SU-DHL-6 (cell line): Measurements from ENCODE around the gene SDK2.

Source experiments
- H2AFZ ChIP-seq: fragments of 200-600 bp; sonication (generic); 2 replicates; pipeline ENCODE4 v1.6.1; 2014; ENCODE audit warnings: low read depth, mild to moderate bottlenecking, moderate library complexity, mixed read lengths, antibody characterized with exemption, low read length; ENCODE audit not compliant: severe bottlenecking
- H3F3A ChIP-seq: fragments of 200-600 bp; shearing (Covaris generic); 2 replicates; pipeline ENCODE4 v1.6.0; 2016; ENCODE audit warnings: antibody characterized with exemption, mild to moderate bottlenecking; ENCODE audit not compliant: insufficient read depth
- H3K27ac ChIP-seq: fragments of 200-600 bp; sonication (generic); 2 replicates; pipeline ENCODE4 v1.5.1; 2016; ENCODE audit warnings: low read depth, mild to moderate bottlenecking, low read length, moderate library complexity, mixed read lengths
- H3K27me3 ChIP-seq: fragments of 200-600 bp; sonication (generic), shearing (Covaris generic); 2 replicates; pipeline ENCODE4 v1.6.0; 2014; ENCODE audit warnings: mild to moderate bottlenecking, low read length
- H3K36me3 ChIP-seq: fragments of 200-600 bp; sonication (generic); 2 replicates; pipeline ENCODE4 v1.6.1; 2014; ENCODE audit warnings: mild to moderate bottlenecking, low read length, mixed read lengths
- H3K4me2 ChIP-seq: fragments of 300-600, 200-600 bp; shearing (Covaris generic), sonication (generic); 2 replicates; pipeline ENCODE4 v1.6.0; 2014; ENCODE audit warnings: low read length, low read depth, mild to moderate bottlenecking; ENCODE audit not compliant: poor library complexity, severe bottlenecking
- H3K4me3 ChIP-seq: fragments of 200-600 bp; sonication (generic); 2 replicates; pipeline ENCODE4 v1.5.1; 2014; ENCODE audit warnings: antibody characterized with exemption, low read length, mild to moderate bottlenecking, mixed read lengths; ENCODE audit not compliant: insufficient read depth, poor library complexity, severe bottlenecking
- H3K79me2 ChIP-seq: fragments of 200-600 bp; sonication (generic); 2 replicates; pipeline ENCODE4 v1.6.1; 2014; ENCODE audit warnings: mild to moderate bottlenecking, low read length, moderate library complexity; ENCODE audit not compliant: insufficient read depth
- H3K9ac ChIP-seq: fragments of 200-600 bp; sonication (generic); 2 replicates; pipeline ENCODE4 v1.7.0; 2014; ENCODE audit warnings: mild to moderate bottlenecking, low read length
- H3K9me2 ChIP-seq: fragments of 200-600 bp; sonication (generic); replicated peaks from 2 replicates; pipeline ENCODE4 v1.6.1; 2014; ENCODE audit warnings: low read length; ENCODE audit not compliant: insufficient read depth
- H3K9me3 ChIP-seq: fragments of 200-600 bp; sonication (generic); 2 replicates; pipeline ENCODE4 v1.6.1; 2014; ENCODE audit warnings: low read length, mixed read lengths; ENCODE audit not compliant: insufficient read depth
- H4K20me1 ChIP-seq: fragments of 200-600 bp; sonication (generic); 2 replicates; pipeline ENCODE4 v1.6.1; 2014; ENCODE audit warnings: low read depth, mild to moderate bottlenecking, antibody characterized with exemption, low read length, moderate library complexity, mixed read lengths
- CTCF ChIP-seq: fragments of 200-600 bp; sonication (generic); IDR thresholded peaks from one replicate; pipeline ENCODE4 v1.5.1; 2017; ENCODE audit warnings: antibody characterized with exemption, mild to moderate bottlenecking, low read length, moderate library complexity; ENCODE audit not compliant: insufficient read depth, poor library complexity, severe bottlenecking
- EZH2phosphoT487 ChIP-seq: fragments of 200-600 bp; sonication (generic), shearing (Covaris generic); conservative IDR thresholded peaks from 2 replicates; pipeline ENCODE4 v1.6.1; 2018; ENCODE audit warnings: mild to moderate bottlenecking, antibody characterized with exemption, low read length, moderate library complexity, mixed read lengths

The SDK2 gene

GRCh38 chr17:73286863-73287296, 357.4 kb downstream of the SDK2 start:
- Histone ChIP-seq H4K20me1 (no peaks in the 10 kb centered on the region), H3F3A (no peaks in the 10 kb centered on the region), H3K4me3 (no peak overlapping the region), H3K27me3 (no peaks in the 10 kb centered on the region), H3K9me3 (no peaks in the 10 kb centered on the region), H2AFZ (no peak overlapping the region), H3K9ac (no peak overlapping the region), H3K36me3 (no peaks in the 10 kb centered on the region), H3K79me2 (no peaks in the 10 kb centered on the region), H3K4me2 (no peak overlapping the region), H3K27ac (no peak overlapping the region), H3K9me2 (no peaks in the 10 kb centered on the region)
- no peak for TF ChIP-seq EZH2phosphoT487
- no peak for TF ChIP-seq CTCF

GRCh38 chr17:73285916-73286862, 358.1 kb downstream of the SDK2 start:
- H3K27ac ChIP-seq = no peak overlapping the region
- H3K9me2 ChIP-seq = no peaks in the 10 kb centered on the region
- H3K79me2 ChIP-seq = no peaks in the 10 kb centered on the region
- H3K9me3 ChIP-seq = no peaks in the 10 kb centered on the region
- H3F3A ChIP-seq = no peaks in the 10 kb centered on the region
- H3K27me3 ChIP-seq = no peaks in the 10 kb centered on the region
- H3K9ac ChIP-seq = no peak overlapping the region
- no peaks in the 10 kb centered on the region for H4K20me1 ChIP-seq
- no peak overlapping the region for H3K4me3 ChIP-seq
- H2AFZ ChIP-seq = no peak overlapping the region
- no peaks in the 10 kb centered on the region for H3K36me3 ChIP-seq
- TF ChIP-seq CTCF (no peak), EZH2phosphoT487 (no peak)
- no peak overlapping the region for H3K4me2 ChIP-seq

DNA sequence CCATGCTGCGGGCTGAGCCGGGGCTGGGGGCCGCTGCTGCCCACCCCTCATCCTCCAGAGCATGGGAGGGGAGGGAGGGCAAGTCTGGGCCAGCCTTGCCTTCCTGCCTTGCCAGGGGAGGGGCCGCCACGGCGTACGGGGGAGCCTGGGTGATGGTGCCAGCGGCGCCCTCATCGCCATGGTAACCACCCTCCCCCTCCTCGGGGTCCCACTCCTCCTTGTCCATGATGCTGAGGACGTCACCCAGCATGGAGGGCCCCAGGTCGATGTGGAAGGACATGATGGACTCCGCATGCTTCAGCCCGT, 358.7 kb downstream of the SDK2 start:
- Histone ChIP-seq H3K27ac (no peak overlapping the region), H3K4me2 (no peak overlapping the region), H3K9ac (no peak overlapping the region), H4K20me1 (no peaks in the 10 kb centered on the region), H3K27me3 (no peaks in the 10 kb centered on the region), H3K36me3 (no peaks in the 10 kb centered on the region), H3F3A (no peaks in the 10 kb centered on the region), H2AFZ (no peak overlapping the region), H3K9me2 (no peaks in the 10 kb centered on the region), H3K4me3 (no peak overlapping the region), H3K79me2 (no peaks in the 10 kb centered on the region), H3K9me3 (no peaks in the 10 kb centered on the region)
- TF ChIP-seq CTCF = no peak
- TF ChIP-seq EZH2phosphoT487 = no peak
